Neural cell (in vitro differentiated cells): Measurements from ENCODE around the gene SEPTIN7. TPM values are rescaled to one million over a fixed set of nuclear protein-coding genes. Genes with fewer than 3 reads are reported as not detected.

Experiments used
- H2AFZ ChIP-seq: fragments of 200-600, 300-800 bp; sonication (generic), shearing (Covaris generic); 2 replicates; pipeline ENCODE4 v1.6.0; 2014; ENCODE audit warnings: low read depth, mild to moderate bottlenecking, antibody characterized with exemption, low read length, moderate library complexity
- H3F3A ChIP-seq: fragments of 200-600 bp; shearing (Covaris generic); 2 replicates; pipeline ENCODE4 v1.6.1; 2016; ENCODE audit warnings: mild to moderate bottlenecking, moderate library complexity, mixed read lengths, antibody characterized with exemption, low read length; ENCODE audit not compliant: insufficient read depth, poor library complexity, severe bottlenecking
- H3K27ac ChIP-seq: fragments of 200-600, 300-800 bp; sonication (generic), shearing (Covaris generic); 2 replicates; pipeline ENCODE4 v1.5.1; 2014; ENCODE audit warnings: mild to moderate bottlenecking, low read length, moderate library complexity
- H3K27me3 ChIP-seq: fragments of 300-800, 200-600 bp; sonication (generic), shearing (Covaris generic); 2 replicates; pipeline ENCODE4 v1.6.0; 2014; ENCODE audit warnings: mild to moderate bottlenecking, low read depth, low read length, moderate library complexity; ENCODE audit not compliant: insufficient read depth
- H3K36me3 ChIP-seq: fragments of 300-800, 200-600 bp; sonication (generic), shearing (Covaris generic); 2 replicates; pipeline ENCODE4 v1.5.1; 2014; ENCODE audit warnings: mild to moderate bottlenecking, antibody characterized with exemption, low read length, moderate library complexity; ENCODE audit not compliant: insufficient read depth
- H3K4me2 ChIP-seq: fragments of 300-800, 200-600 bp; sonication (generic), shearing (Covaris generic); 2 replicates; pipeline ENCODE4 v1.6.0; 2014; ENCODE audit warnings: mild to moderate bottlenecking, low read length
- H3K4me3 ChIP-seq: fragments of 300-800, 200-600 bp; sonication (generic), shearing (Covaris generic); 2 replicates; pipeline ENCODE4 v1.5.1; 2014; ENCODE audit warnings: mild to moderate bottlenecking, low read length, moderate library complexity
- H3K79me2 ChIP-seq: fragments of 200-600 bp; shearing (Covaris generic); replicated peaks from 2 replicates; pipeline ENCODE4 v1.6.0; 2014; ENCODE audit warnings: mild to moderate bottlenecking, low read length, moderate library complexity; ENCODE audit not compliant: insufficient read depth
- H3K9ac ChIP-seq: fragments of 300-800, 200-600 bp; sonication (generic), shearing (Covaris generic); 2 replicates; pipeline ENCODE4 v1.6.1; 2016; ENCODE audit warnings: mild to moderate bottlenecking, low read length, mixed read lengths
- H3K9me2 ChIP-seq: fragments of 200-600 bp; shearing (Covaris generic); 2 replicates; pipeline ENCODE4 v1.6.1; 2016; ENCODE audit warnings: mild to moderate bottlenecking, low read length, mixed read lengths; ENCODE audit not compliant: insufficient read depth
- H3K9me3 ChIP-seq: fragments of 200-600, 300-800 bp; sonication (generic), shearing (Covaris generic); 2 replicates; pipeline ENCODE4 v1.6.1; 2016; ENCODE audit warnings: mild to moderate bottlenecking, mixed run types, low read length, moderate library complexity, mixed read lengths
- H4K20me1 ChIP-seq: fragments of 200-600 bp; shearing (Covaris generic); 2 replicates; pipeline ENCODE4 v1.6.1; 2016; ENCODE audit warnings: mild to moderate bottlenecking, mixed run types; ENCODE audit not compliant: insufficient read depth
- EP300 ChIP-seq: fragments of 450-650 bp; conservative IDR thresholded peaks from 2 replicates; pipeline ENCODE4 v1.6.1; 2014; ENCODE audit warnings: antibody characterized with exemption, mild to moderate bottlenecking, moderate library complexity; ENCODE audit not compliant: poor library complexity, severe bottlenecking
- EZH2 ChIP-seq: fragments of 200-600, 300-800 bp; shearing (Covaris generic), sonication (generic); IDR thresholded peaks from 2 replicates; pipeline ENCODE4 v1.6.1; 2014; ENCODE audit warnings: antibody characterized with exemption, low read length, borderline replicate concordance, mild to moderate bottlenecking; ENCODE audit not compliant: insufficient read depth, poor library complexity, severe bottlenecking
- MXI1 ChIP-seq: fragments of 450-650 bp; conservative IDR thresholded peaks from 2 replicates; pipeline ENCODE4 v1.6.1; 2014; ENCODE audit warnings: antibody characterized with exemption, mild to moderate bottlenecking; ENCODE audit not compliant: poor library complexity, severe bottlenecking
- POLR2AphosphoS5 ChIP-seq: IDR thresholded peaks from 2 replicates; pipeline ENCODE4 v1.6.1; 2012
- RAD21 ChIP-seq: fragments of 450-650 bp; conservative IDR thresholded peaks from 2 replicates; pipeline ENCODE4 v1.6.1; 2014; ENCODE audit warnings: antibody characterized with exemption, mild to moderate bottlenecking, moderate library complexity
- REST ChIP-seq: IDR thresholded peaks from 2 replicates; pipeline ENCODE4 v1.6.1; 2012; ENCODE audit warnings: borderline replicate concordance
- SMC3 ChIP-seq: fragments of 450-650 bp; conservative IDR thresholded peaks from 2 replicates; pipeline ENCODE4 v1.6.1; 2014; ENCODE audit warnings: antibody characterized with exemption, mild to moderate bottlenecking, moderate library complexity; ENCODE audit not compliant: poor library complexity
- TAF1 ChIP-seq: IDR thresholded peaks from 2 replicates; pipeline ENCODE4 v1.6.1; 2012; ENCODE audit warnings: low read depth
- polyA plus RNA-seq: library from polyadenylated mRNA; depleted of rRNA; stranded (reverse); fragments of >200 nt; gene quantifications from 2 replicates; pipeline ENCODE4 v1.2.3, GENCODE V29; 2014
- TF ChIP-seq, protein P1 (sequence below): fragments of 450-650 bp; IDR thresholded peaks from 2 replicates; pipeline ENCODE4 v1.5.1; 2014; ENCODE audit warnings: antibody characterized with exemption, mild to moderate bottlenecking, moderate library complexity; ENCODE audit not compliant: poor library complexity, severe bottlenecking

SEPTIN7 gene
- polyA plus RNA-seq, 1 donor from 2014 or later = 492 TPM

DNA sequence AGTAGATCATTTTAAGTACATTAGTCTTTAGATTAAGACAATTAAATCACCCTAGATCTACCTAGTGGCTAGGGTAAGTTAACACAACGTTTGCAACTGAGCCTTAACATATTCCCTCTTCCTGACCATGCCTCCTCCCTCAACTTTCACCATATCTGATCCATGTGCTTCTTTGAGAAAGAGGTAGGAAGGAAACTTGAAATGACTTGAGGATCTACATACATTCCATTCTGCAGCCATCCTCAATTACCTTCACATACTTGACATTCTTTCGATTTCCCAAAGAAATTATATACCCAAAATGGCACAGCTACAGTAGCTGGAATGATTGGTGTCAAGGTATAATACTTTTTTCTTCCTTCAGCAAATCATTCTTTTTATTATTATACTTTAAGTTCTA, 12.9 kb upstream of the SEPTIN7 start:
- Histone ChIP-seq H3K9me3 (no peaks in the 10 kb centered on the region), H3K27me3 (no peaks in the 10 kb centered on the region), H3K36me3 (no peaks in the 10 kb centered on the region), H3K27ac (no peak overlapping the region), H3K4me3 (no peak overlapping the region), H3K79me2 (no peaks in the 10 kb centered on the region), H3F3A (no peaks in the 10 kb centered on the region), H4K20me1 (no peaks in the 10 kb centered on the region), H2AFZ (no peak overlapping the region), H3K4me2 (no peak overlapping the region), H3K9ac (no peak overlapping the region), H3K9me2 (no peaks in the 10 kb centered on the region)
- TF ChIP-seq TAF1 (no peak), MXI1 (no peak), REST (no peak)

DNA sequence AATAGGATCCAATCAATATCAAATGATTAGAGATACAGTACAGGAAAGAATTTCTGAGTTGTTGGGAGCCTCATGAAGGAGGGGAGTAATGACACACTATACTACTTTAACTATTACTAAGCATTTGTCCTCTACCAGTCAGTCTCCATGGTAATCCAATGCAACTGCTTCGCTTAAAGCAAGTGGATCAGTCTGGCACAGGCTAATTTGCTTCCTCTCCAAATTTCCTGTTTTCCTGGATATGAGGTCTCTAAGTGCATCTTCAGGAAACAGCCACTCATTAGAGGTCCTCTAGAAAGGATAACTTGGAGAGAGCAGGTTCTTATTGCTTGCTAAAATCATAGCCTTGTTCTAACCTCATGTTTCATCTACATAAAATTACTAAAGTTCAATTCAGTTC, 8.4 kb upstream of the SEPTIN7 start:
- H3K27ac ChIP-seq = no peak overlapping the region
- no peaks in the 10 kb centered on the region for H3K27me3 ChIP-seq
- H3K4me3 ChIP-seq = no peak overlapping the region
- H2AFZ ChIP-seq = no peak overlapping the region
- no peaks in the 10 kb centered on the region for H3K9me2 ChIP-seq
- no peaks in the 10 kb centered on the region for H4K20me1 ChIP-seq
- no peaks in the 10 kb centered on the region for H3K9me3 ChIP-seq
- no peaks in the 10 kb centered on the region for H3K79me2 ChIP-seq
- TF ChIP-seq MXI1 (no peak), POLR2AphosphoS5 (no peak), REST (no peak), TAF1 (no peak), EZH2 (no peak), EP300 (no peak), SMC3 (no peak), RAD21 (no peak)
- TF ChIP-seq, protein P1, sequence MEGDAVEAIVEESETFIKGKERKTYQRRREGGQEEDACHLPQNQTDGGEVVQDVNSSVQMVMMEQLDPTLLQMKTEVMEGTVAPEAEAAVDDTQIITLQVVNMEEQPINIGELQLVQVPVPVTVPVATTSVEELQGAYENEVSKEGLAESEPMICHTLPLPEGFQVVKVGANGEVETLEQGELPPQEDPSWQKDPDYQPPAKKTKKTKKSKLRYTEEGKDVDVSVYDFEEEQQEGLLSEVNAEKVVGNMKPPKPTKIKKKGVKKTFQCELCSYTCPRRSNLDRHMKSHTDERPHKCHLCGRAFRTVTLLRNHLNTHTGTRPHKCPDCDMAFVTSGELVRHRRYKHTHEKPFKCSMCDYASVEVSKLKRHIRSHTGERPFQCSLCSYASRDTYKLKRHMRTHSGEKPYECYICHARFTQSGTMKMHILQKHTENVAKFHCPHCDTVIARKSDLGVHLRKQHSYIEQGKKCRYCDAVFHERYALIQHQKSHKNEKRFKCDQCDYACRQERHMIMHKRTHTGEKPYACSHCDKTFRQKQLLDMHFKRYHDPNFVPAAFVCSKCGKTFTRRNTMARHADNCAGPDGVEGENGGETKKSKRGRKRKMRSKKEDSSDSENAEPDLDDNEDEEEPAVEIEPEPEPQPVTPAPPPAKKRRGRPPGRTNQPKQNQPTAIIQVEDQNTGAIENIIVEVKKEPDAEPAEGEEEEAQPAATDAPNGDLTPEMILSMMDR = no peak
- no peaks in the 10 kb centered on the region for H3K36me3 ChIP-seq
- H3K9ac ChIP-seq = no peak overlapping the region
- H3K4me2 ChIP-seq = no peak overlapping the region
- H3F3A ChIP-seq = no peaks in the 10 kb centered on the region
